ENCODE results near the gene ATXN7L2. TPM values are rescaled to one million over a fixed set of nuclear protein-coding genes. Genes with fewer than 3 reads are reported as not detected.

ATXN7L2 gene
- total RNA-seq: 4.4 and 4.9 TPM in 2 replicates

DNA sequence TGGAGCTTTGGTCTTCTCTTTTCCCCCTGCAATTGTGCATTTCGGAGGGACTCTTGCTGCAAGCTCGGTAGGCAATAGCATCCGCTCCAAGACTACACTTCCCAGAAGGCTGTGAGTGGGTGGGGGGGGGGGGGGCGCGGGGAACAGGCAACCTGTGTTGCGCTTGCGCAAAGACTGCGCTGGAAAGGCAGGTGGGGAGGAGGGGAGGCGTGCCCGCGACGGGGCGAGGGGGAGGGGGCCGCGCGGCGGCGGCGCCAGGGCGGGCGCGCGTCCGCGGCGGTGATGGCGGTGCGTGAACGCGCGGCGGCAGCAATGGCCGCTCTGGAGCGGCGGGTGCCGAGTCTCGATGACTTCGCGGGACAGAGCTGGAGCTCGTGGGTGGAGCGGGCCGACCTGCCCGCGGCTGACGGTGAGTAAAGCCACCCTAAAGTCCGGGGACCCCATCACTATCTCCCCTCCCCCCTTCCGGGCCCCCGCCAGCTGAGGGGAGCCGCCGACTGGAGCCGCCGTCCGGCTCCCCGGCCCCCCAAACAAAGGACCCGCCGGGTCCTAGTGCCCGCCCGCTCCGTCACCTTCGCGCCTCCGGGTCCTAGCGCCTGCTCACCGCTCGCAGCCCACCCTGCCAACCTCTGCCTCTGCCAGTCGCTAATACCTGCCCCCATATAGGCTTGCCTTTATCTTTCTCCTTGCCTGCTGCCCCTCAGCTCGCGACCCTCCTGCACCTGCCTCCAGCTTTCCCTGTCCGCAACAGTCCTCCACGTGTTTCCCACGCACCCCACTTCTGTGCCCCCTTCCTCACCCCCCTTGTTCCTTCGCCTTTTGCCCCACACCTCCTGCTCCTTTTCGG, at the start of gene ATXN7L2:
ATXN7L2 (plus strand) TSS at position 234 of the 847 bp plus-strand sequence; CDS start at position 283, 49 bp downstream.

DNA sequence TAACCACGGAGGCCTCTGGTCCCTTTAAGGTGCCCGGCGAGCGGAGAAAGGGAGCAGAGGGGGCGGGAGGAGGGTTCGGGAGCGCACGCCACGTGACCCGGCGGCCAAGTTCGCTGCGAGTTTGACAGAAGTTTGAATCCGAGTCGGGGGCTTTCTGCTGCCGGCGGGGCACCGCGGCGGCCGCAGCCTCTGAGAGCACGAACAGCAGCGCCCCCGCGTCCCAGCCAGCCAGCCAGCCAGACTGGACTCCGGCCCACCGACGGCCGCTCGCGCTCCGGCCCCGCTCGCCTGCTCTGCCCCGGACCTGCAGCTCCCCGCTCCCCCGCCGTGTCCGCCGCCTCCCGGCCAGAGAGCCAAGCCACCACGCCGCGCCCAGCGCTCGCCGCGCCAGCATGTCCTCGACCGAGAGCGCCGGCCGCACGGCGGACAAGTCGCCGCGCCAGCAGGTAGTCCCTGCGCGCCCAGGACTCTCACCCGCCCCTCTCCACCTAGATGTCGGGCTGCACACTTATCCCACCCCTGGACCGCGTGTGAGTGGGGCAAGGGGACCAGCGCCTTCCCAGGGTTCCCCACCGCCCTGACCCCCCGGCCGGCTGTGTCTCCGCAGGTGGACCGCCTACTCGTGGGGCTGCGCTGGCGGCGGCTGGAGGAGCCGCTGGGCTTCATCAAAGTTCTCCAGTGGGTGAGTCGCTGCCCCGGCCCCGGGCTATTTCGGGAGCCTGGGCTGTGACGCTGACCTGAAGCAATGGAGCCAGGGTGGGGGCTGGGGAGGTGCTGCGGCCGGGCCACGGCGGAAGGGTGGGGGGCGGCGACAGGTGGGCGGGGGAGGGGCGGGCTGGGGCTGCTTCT, 17.0 kb upstream of the ATXN7L2 start, which contains the start of gene SYPL2:
SYPL2 (plus strand) TSS at position 95 of the 849 bp plus-strand sequence; CDS start at position 393, 298 bp downstream.

GRCh38 chr1:109493805-109494539, 10.3 kb downstream of the ATXN7L2 start, which contains the start of gene CYB561D1:
CYB561D1 (plus strand) TSS chr1:109494094; CDS start chr1:109494140, 46 bp downstream.

GRCh38 chr1:109509176-109510134, 25.8 kb downstream of the ATXN7L2 start, which contains the start of gene AMIGO1:
AMIGO1 (minus strand) TSS chr1:109509727; CDS start chr1:109508912, 815 bp downstream.

GRCh38 chr1:109539676-109540075, 56.0 kb downstream of the ATXN7L2 start, which contains the start of gene GPR61:
GPR61 (plus strand) TSS chr1:109539872; CDS start chr1:109543023, 3,151 bp downstream.

Other genes starting within 250 kb of the ATXN7L2 start
- 12.9 and 51.5 TPM in 2 replicates for gene CELSR2, start 234.4 kb upstream of the ATXN7L2 start, total RNA-seq
- gene PSRC1, start 200.8 kb upstream of the ATXN7L2 start, total RNA-seq: 6.5 and 50.8 TPM in 2 replicates
- gene MYBPHL, start 176.9 kb upstream of the ATXN7L2 start, total RNA-seq: not detected in 2 replicates
- gene SORT1, start 86.0 kb upstream of the ATXN7L2 start, total RNA-seq: 37.2 and 69.5 TPM in 2 replicates
- 27.8 and 35.8 TPM in 2 replicates for gene PSMA5, start 57.5 kb upstream of the ATXN7L2 start, total RNA-seq
- gene SYPL2, start 17.4 kb upstream of the ATXN7L2 start, total RNA-seq: 0.13 TPM in 1 of 2 replicates, not detected in the other
- 7.2 and 8.6 TPM in 2 replicates for gene CYB561D1, start 10.2 kb downstream of the ATXN7L2 start, total RNA-seq
- gene AMIGO1, start 25.8 kb downstream of the ATXN7L2 start, total RNA-seq: 0.65 and 2.4 TPM in 2 replicates
- not detected in 2 replicates for gene GPR61, start 56.0 kb downstream of the ATXN7L2 start, total RNA-seq
- gene GNAI3, start 64.7 kb downstream of the ATXN7L2 start, total RNA-seq: 5.2 and 8.0 TPM in 2 replicates
- 0.16 TPM in 1 of 2 replicates, not detected in the other for gene GNAT2, start 135.7 kb downstream of the ATXN7L2 start, total RNA-seq
- 59.5 and 63.1 TPM in 2 replicates for gene AMPD2, start 135.9 kb downstream of the ATXN7L2 start, total RNA-seq
- 8.3 and 45.1 TPM in 2 replicates for gene GSTM4, start 172.2 kb downstream of the ATXN7L2 start, total RNA-seq
- 3.7 and 20.5 TPM in 2 replicates for gene GSTM2, start 184.2 kb downstream of the ATXN7L2 start, total RNA-seq
- 32.2 TPM in 1 of 2 replicates, not detected in the other for gene GSTM1, start 203.9 kb downstream of the ATXN7L2 start, total RNA-seq
- gene GSTM5, start 228.3 kb downstream of the ATXN7L2 start, total RNA-seq: 1.8 TPM in 1 of 2 replicates, not detected in the other